Breast epithelium (tissue), 4 donors: ENCODE data around the gene PSMC3IP. TPM values are rescaled to one million over a fixed set of nuclear protein-coding genes. Genes with fewer than 3 reads are reported as not detected.

Source experiments
- DNase-seq, 2 donors: peaks; one replicate each; pipeline ENCODE4 v3.0.0-alpha.2; 2019; ENCODE audit warnings: low spot score in 2 of 2
- H3K27ac ChIP-seq, 2 donors: fragments of 200-600 bp; sonication (generic) in 1 of 2; one replicate each; pipeline ENCODE4 v1.5.1; 2016 to 2019; ENCODE audit warnings: mild to moderate bottlenecking in 1 of 2
- H3K27me3 ChIP-seq, 2 donors: fragments of 200-600 bp; sonication (generic) in 1 of 2; one replicate each; pipeline versions ENCODE4 v1.5.1 to v1.6.0; 2017 to 2019; ENCODE audit warnings: control low read depth in 1 of 2, mild to moderate bottlenecking in 1 of 2
- H3K36me3 ChIP-seq: fragments of 200-600 bp; one replicate; pipeline ENCODE4 v1.5.1; 2019
- H3K4me1 ChIP-seq, 2 donors: fragments of 200-600 bp; sonication (generic); one replicate each; pipeline ENCODE4 v1.5.1; 2016 to 2019; ENCODE audit warnings: control low read depth in 1 of 2
- H3K4me3 ChIP-seq, 3 donors: fragments of 200-600 bp; sonication (generic); 1 replicate in 2 of 3; 2 replicates in 1 of 3; pipeline ENCODE4 v1.5.1; 2016 to 2019; ENCODE audit warnings: mild to moderate bottlenecking in 3 of 3, moderate library complexity in 2 of 3
- H3K9me3 ChIP-seq, 2 donors: fragments of 200-600 bp; sonication (generic) in 1 of 2; one replicate each; pipeline ENCODE4 v1.5.1; 2016 to 2019; ENCODE audit warnings: control low read depth in 1 of 2
- POLR2A ChIP-seq: fragments of 450-650 bp; IDR thresholded peaks from one replicate; pipeline ENCODE4 v1.6.1; 2016; ENCODE audit warnings: antibody characterized with exemption, mild to moderate bottlenecking, moderate library complexity
- POLR2AphosphoS5 ChIP-seq, 3 donors: sonication (generic); formaldehyde crosslinking; IDR thresholded peaks; one replicate each; pipeline ENCODE4 v1.6.1; 2017; ENCODE audit warnings: antibody characterized with exemption in 3 of 3
- intact Hi-C: fragments of 100-400 bp; cut with DNase I; formaldehyde crosslinking; loops from one replicate; pipeline ENCODE4 v1.15.1; 2023; ENCODE audit warnings: low total_unique reads
- total RNA-seq, 3 donors: library from RNA; depleted of rRNA; stranded (reverse); fragments of >200 nt; gene quantifications; one replicate each; pipeline ENCODE4 v1.1.0, GENCODE V29; 2016
- TF ChIP-seq, protein P1 (sequence below), 3 donors: fragments of 450-650 bp; IDR thresholded peaks; one replicate each; pipeline ENCODE4 v1.5.1; 2016 to 2017; ENCODE audit warnings: antibody characterized with exemption in 3 of 3, mild to moderate bottlenecking in 3 of 3, moderate library complexity in 3 of 3

Gene PSMC3IP
- total RNA-seq, 3 donors from 2014 or later: 3.3 to 4.2 (median 3.5) TPM

DNA sequence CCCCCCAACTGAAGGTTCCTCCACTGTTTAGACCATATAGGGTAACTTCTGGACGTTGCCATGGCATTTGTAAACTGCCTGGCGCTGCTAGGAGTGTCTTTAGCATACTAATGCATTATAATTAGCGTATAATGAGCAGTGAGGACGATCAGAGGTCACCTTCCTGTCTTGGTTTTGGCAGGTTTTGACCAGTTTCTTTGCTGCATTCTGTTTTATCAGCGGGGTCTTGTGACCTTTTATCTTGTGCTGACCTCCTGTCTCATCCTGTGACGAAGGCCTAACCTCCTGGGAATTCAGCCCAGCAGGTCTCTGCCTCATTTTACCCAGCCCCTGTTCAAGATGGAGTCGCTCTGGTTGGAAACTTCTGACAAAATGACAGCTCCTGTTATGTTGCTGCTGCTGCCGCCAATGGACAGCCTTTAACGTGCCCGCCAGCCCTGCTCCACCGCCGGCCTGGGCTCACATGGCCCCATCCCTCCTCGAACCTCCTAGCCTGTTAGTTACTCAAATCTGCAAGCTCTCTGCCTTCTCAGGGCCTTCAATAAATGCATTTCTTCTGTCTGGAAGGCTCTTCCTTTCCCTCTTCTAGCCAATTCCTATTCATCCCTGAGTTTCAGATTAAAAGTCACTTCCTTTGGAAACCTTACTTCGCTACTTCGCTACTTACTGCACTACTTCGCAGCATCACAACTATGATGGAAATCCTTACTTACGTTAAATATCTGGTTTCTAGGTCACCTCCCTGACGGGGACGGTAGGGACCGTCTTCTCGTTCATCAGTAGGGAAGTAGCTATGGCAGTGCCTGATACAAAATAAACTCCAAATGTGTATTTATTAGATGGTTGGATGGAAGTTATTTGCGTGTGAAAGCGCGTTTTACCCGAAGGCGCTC, 42.1 kb downstream of the PSMC3IP start:
- Histone ChIP-seq H3K36me3 (no peaks in the 10 kb centered on the region), H3K27me3 (no peaks in the 10 kb centered on the region), H3K27ac (peak overlapping the region; percentile 92 to 98), H3K4me3 (peak overlapping the region; percentile 61 to 92 (median 71)), H3K4me1 (peaks cover 0 to 8% of the 10 kb centered on the region in 2 donors), H3K9me3 (no peaks in the 10 kb centered on the region)
- DNase-seq: no peak
- TF ChIP-seq, protein P1, sequence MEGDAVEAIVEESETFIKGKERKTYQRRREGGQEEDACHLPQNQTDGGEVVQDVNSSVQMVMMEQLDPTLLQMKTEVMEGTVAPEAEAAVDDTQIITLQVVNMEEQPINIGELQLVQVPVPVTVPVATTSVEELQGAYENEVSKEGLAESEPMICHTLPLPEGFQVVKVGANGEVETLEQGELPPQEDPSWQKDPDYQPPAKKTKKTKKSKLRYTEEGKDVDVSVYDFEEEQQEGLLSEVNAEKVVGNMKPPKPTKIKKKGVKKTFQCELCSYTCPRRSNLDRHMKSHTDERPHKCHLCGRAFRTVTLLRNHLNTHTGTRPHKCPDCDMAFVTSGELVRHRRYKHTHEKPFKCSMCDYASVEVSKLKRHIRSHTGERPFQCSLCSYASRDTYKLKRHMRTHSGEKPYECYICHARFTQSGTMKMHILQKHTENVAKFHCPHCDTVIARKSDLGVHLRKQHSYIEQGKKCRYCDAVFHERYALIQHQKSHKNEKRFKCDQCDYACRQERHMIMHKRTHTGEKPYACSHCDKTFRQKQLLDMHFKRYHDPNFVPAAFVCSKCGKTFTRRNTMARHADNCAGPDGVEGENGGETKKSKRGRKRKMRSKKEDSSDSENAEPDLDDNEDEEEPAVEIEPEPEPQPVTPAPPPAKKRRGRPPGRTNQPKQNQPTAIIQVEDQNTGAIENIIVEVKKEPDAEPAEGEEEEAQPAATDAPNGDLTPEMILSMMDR (IDR thresholded peaks at IDR 0.05): no peak
- TF ChIP-seq POLR2A (no peak), POLR2AphosphoS5 (IDR thresholded peaks at IDR 0.05) (no peak)
- intact Hi-C loops: no loop called here

DNA sequence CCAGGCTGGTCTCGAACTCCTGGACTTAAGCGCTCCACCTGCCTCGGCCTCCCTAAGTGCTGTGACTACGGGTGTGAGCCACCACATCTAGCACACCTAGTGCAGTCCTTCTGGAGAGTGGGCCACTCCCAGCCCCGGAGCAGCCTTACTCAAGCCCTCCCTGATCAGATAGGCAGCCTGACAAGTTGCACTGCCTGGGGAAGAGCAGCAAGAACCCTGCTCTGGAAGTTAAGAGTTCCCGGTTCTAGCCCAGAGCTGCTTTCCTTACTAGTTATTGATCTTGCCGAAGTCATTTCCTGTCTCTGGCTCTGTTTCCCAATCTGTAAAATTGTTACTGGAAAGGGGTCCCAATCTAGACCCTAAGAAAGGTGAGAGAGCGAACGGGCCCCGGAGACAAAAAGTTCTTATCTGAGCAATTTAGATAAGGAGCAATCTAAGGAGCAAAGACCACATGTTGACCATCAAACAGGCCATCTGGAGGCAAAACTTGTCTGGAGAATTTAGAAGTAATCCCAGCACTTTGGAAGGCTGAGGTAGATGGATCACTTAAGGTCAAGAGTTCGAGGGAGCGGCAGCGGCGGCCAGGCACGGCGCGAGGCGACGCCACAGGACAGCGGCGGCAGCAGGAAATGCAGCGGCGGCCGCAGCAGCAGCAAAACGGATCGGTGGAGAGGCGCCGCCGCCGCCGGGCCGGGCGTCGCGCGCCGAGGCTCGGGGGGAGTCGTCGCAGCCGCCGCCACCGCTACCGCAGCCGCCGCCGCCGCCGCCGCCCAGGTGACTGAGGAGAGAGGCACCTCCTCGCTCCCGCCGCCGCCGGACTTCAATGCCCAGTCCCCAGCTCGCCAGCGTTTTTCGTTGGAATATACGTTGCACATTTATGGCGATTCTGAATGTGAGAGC, 45.8 kb downstream of the PSMC3IP start:
- no peak for TF ChIP-seq POLR2A
- TF ChIP-seq, protein P1 (IDR thresholded peaks at IDR 0.05): peak; percentile 59 to 79 (median 60)
- peak in 2 of 3 donors; percentile 29 to 47 for TF ChIP-seq POLR2AphosphoS5 (IDR thresholded peaks at IDR 0.05)
- Histone ChIP-seq H3K36me3 (no peaks in the 10 kb centered on the region), H3K27me3 (no peaks in the 10 kb centered on the region), H3K4me3 (peak overlapping the region; percentile 48 to 76 (median 57)), H3K9me3 (no peaks in the 10 kb centered on the region), H3K27ac (peak overlapping the region; percentile 78 to 89), H3K4me1 (peaks cover 0 to 8% of the 10 kb centered on the region in 2 donors)
- DNase-seq: no peak
- intact Hi-C loops: no loop called here

GRCh38 chr17:42530952-42531454, 46.5 kb downstream of the PSMC3IP start:
- no peak for TF ChIP-seq POLR2AphosphoS5 (IDR thresholded peaks at IDR 0.05)
- TF ChIP-seq, protein P1 (IDR thresholded peaks at IDR 0.05): no peak
- TF ChIP-seq POLR2A: no peak
- Histone ChIP-seq H3K36me3 (no peaks in the 10 kb centered on the region), H3K9me3 (no peaks in the 10 kb centered on the region), H3K27me3 (no peaks in the 10 kb centered on the region), H3K27ac (peak overlapping the region; percentile 78 to 89), H3K4me1 (peaks cover 0 to 8% of the 10 kb centered on the region in 2 donors), H3K4me3 (no peak overlapping the region)
- intact Hi-C loops: no loop called here
- no peak for DNase-seq

DNA sequence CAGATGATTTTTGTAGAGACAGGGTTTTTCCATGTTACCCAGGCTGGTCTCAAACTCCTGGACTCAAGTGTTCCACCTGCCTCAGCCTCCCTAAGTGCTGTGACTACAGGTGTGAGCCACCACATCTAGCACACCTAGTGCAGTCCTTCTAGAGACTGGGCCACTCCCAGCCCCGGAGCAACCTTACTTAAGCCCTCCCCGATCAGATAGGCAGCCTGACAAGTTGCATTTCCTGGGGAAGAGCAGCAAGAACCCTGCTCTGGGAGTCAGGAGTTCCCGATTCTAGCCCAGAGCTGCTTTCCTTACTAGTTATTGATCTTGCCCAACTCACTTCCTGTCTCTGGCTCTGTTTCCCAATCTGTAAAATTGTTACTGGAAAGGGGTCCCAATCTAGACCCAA, 48.5 kb downstream of the PSMC3IP start:
- DNase-seq: no peak
- no peaks in the 10 kb centered on the region for H3K4me1 ChIP-seq
- H3K27ac ChIP-seq: peak overlapping the region in 1 of 2 donors; percentile 25
- H3K4me3 ChIP-seq: no peak overlapping the region
- intact Hi-C loops: loop anchor here (5.0 kb wide), 1 partner anchor 217 kb away; no protein-coding TSS in a partner anchor
- TF ChIP-seq POLR2A (no peak), POLR2AphosphoS5 (IDR thresholded peaks at IDR 0.05) (no peak)
- TF ChIP-seq, protein P1 (IDR thresholded peaks at IDR 0.05): no peak
- H3K9me3 ChIP-seq: no peaks in the 10 kb centered on the region
- H3K27me3 ChIP-seq: no peaks in the 10 kb centered on the region
- no peaks in the 10 kb centered on the region for H3K36me3 ChIP-seq
